Fibroblast of peridontal ligament (primary cell): Measurements from ENCODE around the gene ITGB4.

Experiments
- DNase-seq: peaks from one replicate; pipeline ENCODE4 v3.0.0-alpha.2; 2010; ENCODE audit errors: extremely low read depth

Gene ITGB4

DNA sequence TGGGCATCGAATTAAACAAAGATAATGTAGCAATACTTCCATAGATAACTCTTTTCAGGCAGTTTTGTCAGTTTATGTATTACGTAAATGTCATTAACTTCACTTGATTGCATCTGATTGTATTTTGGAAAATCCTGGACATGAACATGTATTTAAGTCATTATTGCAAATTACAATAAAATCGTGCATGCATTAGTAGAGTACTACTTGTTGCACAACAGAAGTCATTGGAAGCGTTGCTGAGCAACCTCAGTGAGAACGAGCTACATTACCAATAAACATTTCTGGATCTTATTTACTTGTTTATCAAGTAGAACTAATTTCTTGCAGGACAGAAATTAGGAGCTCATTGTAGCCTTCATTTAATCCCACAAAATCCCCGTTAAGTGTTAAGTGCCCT is 70.0 kb downstream of the ITGB4 start:
- no peak for DNase-seq

GRCh38 chr17:75793460-75793859 is 72.2 kb downstream of the ITGB4 start:
- no peak for DNase-seq

- DNase-seq = no peak
These were observed 74.8 kb downstream of the ITGB4 start for GRCh38 chr17:75795820-75796607.

DNA sequence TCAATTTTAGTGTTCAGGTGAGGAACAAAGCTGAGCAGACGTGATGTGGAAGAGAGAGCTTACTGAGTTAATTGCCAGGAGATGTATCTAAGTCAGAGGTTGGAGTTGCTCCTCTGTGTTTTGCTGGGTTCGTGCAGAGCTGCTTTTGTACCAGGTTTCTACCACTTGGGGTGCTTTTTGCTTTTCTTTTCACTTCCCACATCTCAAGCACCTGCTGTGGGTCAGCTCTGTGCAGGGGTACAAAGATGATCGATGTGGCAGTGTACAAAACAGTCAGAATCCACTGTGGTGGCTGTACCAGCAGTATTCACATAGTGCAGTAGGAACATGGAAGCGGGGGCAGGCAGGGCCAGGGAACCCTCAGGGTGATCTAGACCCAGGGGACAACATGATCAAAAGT is 78.1 kb downstream of the ITGB4 start:
- DNase-seq = no peak

- no peak for DNase-seq
These were observed 82.6 kb downstream of the ITGB4 start for GRCh38 chr17:75803883-75804282.

- no peak for DNase-seq
These were observed 85.7 kb downstream of the ITGB4 start for GRCh38 chr17:75806822-75807500.
